Middle frontal gyrus (tissue), 1 donor: ENCODE measurements around the gene ASF1B.

ENCODE experiments used
- DNase-seq: peaks from one replicate; pipeline ENCODE4 v3.0.0-alpha.2; 2015; ENCODE audit warnings: low spot score; ENCODE audit errors: extremely low spot score

ASF1B gene

DNA sequence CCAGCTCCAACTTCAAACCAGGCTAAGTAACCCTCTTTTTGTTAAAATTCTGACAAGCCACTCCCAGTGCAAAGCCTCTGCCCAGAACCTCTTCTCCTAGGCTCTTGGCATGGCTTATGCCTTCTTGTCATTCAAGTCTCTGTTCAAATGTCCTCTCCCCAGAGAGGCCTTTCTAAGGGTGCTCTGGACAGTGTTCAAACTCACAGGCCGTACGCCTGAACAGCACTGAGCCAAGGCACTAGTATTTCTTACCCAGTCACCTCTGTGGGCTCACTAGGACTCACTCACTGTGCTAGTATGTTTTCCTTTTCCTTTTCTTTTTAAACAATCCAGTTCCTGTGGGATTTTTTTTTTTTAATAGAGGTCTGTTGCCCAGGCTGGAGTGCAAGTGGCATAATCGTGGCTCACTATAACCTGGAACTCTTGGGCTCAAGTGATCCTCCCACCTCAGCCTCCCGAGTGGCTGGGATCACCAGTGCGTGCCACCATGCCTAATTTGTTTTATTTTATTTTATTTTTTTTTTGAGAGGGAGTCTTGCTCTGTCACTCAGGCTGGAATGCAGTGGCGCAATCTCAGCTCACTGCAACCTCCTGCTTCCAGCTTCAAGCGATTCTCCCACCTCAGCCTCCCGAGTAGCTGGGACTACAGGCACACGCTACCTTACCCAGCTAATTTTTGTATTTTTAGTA is 2.3 kb upstream of the ASF1B start:
- no peak for DNase-seq

DNA sequence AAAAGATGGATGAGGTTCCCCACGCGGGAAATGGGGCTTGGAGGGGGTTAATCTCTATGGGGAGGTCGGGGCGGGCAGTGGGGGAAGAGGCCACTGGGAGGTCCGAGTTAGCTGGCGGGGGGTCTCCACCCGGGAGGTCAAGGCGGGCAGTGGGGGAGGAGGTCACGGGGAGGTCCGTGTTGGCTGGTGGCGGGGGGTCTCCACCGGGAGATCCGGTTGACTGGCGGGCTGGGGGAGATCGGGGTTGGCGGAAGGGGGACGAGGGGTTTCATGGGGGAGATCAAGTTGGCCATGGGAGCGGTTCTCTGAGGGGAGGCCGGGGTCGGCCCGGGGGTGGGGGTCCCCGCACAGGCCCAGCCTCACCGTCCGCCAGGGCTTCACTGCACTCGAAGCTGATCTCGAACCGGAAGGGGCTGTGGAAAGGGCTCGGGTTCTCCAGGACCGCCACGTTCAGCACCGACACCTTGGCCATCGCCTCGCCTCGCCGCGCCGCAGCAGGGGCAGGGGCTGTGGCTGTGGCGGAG is 342 bp downstream of the ASF1B start:
- DNase-seq, result no peak

DNA sequence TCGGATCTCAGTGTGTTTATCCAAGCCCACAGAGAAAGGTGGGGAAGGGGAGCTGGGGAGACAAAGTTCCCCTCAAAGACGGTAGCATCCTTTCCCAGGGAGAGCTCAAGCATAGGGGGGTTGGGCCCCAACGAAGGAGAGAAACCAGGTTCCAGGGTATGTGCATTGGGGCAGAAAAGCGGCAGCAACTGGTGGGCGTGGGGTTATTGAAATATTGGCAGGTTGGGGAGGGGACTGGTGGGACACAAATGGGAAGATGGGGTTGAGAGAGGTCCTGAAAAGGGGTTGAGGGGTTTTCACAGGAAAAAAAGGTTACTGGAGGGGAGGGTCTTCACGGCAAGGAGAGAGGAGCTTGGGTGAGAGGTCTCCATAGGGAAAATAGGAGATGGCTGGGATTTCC is 1.0 kb downstream of the ASF1B start:
- no peak for DNase-seq

DNA sequence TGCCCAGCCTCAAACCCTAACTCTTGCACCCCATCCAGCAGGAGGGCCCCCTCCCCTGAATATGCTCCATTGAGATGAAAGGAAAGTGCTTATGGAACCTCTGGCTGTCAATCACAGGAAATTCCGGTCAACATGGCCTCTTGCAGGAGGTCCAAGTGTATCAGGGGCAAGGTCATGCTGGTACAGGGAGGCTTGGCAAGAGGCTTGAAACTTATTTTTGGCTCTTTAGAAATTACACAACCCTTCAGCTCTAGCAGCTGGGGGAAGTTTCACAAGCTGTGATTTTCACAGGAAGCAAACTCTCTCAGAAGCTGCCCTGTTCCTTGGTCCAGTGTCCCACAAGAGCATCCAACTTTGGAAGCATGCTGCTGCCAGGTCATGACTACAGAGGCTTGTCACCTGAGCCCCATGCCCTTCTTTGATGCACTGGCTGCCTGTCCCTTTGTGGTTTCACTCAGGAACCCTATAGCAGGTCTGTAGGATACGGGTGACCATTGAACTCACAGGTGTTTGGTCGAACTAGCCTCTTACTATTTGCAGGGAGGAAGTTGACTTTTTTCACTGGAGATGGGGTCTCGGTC is 8.4 kb downstream of the ASF1B start:
- no peak for DNase-seq

DNA sequence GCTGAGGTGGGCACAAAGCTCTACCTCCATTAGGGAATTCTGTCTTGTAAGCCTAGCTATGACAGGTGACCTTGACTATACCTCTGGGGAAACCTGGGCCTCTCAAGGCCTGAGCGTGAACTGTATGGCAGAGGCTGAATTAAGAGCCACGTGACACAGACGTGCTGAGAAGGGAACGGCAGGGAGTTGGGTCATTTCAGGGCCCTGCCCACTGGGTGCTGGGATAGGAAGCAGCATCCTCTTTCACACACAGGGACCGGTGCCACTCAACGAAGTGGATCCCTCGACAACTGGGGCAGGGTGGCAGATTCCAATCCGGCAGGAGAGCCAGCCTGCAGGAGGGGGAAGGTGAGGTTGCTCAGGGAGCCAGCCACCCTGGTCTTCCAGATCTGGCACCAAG is 9.2 kb downstream of the ASF1B start:
- no peak for DNase-seq

DNA sequence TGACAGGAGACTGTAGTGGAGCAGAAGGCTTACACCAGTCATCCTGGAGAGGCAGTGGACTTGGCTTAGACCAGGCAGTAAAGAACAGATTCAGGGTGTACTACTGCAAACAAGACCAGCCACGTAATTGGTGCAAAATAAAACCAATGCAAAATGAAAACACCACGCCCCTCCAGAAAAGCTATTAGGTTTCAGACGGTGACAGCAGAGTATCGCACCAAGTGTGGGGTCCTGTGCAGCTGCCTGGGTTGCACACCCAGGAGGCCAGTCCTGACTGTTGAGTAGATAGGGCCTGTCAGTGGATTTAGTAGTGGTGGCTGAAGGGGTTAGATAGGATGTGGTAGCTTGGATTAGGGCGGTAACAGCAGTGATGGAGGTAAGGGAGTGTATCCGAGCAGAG is 13.5 kb downstream of the ASF1B start:
- DNase-seq, result no peak

DNA sequence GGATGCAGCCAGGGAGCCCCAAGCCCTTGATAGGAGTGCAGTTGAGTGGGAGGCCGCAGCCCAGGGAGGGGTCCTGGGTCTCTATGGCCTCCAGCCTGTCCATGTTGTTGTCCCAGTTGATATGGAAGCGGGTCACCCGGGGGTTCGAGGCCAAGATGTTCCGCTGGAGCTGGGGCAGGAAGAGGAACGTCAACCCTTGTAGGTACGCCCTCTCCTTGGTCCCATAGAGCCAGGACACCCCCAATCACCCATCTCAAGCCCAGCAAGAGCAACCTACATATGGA is 15.9 kb downstream of the ASF1B start:
- DNase-seq, result no peak

DNA sequence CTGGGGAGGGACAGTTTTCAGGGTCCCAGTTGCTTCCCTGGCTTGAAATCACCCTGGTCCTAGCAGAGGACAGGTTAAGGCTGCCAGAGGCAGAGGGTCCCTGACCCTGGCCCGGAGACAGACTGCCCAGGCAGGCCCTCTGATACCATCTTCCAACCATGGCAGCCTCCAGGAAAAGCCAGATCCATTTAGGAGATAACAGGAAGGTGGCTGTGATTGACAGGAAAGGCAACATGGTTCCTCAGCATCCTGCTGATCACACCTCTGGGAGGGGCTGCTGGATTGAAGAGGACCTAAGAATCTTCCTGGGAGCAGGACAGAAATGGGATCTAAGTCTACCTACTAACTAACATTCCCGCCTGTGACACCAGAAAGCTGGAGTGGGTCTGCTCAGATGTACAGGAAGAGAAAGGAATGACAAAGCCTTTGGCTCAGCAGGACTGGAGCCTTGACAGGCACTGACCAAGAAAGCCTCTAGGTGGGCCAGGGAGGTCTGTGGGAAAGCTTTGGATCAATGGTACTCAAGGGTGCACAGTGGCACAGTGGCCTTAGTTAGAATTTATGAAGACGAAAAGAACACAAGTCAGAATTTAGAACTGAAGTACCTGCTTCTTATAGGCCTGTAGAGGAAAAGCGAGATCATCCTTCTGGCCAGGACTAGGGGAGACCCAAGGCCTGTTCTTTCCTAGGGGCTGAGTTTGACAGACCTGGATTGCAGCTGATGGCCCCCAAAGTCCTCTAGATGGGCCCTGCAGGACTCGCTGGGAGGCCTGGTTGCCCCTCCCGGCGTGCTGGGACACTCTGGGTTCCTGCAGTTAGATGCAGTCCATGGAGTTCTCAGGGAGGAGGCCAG is 16.5 kb downstream of the ASF1B start:
- DNase-seq, result no peak

DNA sequence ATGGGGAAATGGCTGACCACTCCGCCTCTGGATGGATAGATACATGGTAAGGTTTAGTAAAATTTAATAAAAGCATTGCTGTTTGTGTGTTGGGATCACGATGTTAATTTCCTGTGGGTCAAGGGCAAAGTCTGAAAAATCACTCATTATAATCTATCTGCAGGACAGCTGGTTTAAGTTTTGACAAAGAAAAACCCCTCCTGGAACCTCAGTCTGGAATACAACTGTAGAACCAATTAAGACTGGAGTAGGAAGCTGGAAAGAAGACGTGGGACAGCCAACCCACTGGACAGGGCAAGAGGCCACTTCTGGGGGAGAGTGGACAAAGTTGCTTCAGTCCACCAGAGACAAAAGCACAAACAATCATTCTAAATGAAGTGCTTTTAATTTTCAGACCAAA is 17.2 kb downstream of the ASF1B start:
- no peak for DNase-seq

DNA sequence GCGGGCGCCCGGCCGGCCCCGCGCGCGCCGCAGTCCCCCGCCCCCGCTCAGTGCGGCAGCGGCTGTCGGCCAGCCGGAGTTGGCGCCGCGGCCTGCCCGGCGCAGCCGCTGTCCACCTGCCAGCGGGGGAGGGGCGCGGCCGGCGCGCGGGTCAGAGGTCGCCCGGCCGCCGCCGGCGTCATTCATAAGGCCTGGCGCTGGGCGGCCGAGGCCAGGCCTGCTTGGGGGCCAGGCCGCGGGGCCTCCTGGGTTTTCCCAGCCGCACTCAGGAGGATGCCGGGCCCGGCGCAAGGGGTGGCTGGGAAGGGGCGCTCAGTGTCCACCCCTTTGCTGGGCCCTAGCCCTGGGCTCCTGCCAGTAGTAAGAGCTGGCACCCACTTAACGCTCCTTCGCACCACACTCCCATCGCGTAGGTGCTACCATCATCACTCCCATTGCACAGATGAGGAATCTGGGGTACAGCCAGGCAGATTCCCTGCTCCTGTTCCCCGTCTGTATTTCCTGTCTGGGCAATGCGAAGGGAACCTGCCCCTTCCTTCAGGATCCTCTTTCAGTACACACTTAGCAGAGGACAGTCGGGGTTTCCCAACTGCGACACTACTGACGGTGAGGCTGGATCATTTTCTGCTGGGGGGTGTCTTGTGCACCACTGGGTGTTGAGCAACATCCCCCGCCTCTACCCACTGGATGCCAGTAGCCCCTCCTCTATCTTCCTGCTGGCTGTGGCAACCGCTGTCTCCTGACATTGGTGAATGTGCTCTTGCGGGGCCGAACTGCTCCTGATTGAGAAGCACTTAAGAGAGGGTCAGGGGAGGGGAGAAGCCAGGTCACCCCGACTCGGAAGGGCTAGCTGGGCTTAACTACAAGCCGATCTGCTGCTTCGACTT is 18.0 kb downstream of the ASF1B start:
- DNase-seq, result peak; percentile 47

DNA sequence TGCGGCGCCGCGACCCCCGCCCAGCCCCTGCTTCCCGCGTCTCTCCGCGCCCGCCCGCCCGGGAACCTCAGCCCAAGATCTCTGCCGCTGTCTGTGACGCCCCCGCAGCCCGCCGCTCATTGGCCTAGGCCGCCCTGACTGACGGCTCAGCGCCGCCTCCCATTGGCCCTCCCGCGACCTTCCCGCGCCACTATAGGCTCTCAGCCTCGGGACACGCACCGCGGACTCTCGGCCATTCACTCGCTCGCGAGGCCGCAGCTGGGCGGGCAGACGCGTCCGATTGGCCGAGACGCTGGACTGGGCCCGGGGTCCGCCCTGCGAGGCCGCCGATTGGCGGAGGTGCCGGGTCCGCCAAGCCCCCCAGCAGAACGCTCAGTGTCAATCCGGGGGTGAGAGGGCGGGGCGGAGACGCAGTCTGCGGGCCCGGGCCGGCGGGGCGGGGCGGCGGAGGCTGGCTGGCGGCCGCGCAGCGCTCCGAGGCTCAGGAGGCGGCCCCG is 18.7 kb downstream of the ASF1B start, which contains the start of gene PRKACA:
Gene PRKACA, minus strand, starts transcription at position 95 of the 497 bp plus-strand sequence. CDS start 215 bp downstream, outside the sequence.
- peak; percentile 99 for DNase-seq

DNA sequence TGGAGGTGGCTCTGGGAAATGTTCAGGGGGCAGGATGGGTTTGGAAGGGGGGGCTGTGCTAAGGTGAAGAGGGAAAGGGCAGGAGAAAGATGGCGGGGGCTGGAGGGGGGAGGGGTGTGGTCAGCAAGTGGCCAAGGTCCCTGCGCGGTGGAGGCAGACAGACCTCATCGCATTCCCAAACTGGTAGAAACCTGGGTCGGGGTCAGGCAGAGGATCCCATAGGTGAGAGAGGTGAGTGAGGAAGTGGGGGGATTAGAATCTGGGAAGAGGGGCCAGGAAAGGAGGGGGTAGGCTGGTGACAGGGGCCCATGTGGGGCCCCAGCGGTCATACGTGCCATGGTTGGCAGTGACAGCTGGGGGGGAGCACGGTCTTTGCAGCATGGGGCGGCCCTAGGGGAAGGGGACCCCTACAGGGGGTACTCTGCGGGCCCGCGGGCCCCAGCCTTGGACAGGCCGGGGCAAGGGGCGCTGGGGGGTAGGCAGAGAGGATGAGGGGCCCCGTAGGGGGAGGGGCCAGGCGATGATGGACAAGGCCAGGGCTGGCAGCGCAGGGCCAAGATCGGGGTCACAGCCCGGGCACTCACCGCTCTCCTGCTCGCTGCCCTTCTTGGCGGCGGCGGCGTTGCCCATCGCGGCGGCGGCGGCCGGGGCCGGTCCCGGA is 19.3 kb downstream of the ASF1B start:
- no peak for DNase-seq

DNA sequence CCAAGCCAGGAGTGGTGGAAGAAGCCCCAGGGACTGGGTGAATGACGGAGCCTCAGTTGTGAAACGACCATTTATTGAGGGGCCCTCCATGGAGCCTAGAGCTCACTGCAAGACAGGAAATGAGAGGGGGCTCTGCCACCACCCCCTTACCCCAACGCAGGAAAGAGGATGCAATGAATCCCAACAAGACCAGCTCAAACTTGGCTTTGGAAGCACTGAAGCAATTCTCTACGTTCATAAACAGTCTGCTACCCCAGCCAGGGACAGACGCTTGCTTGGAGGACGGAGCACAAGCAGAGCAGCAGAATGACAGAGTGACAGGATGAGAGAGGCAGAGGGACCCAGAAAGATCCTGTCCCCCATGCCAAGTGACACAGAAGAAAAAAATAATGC is 19.9 kb downstream of the ASF1B start:
- DNase-seq, result no peak

DNA sequence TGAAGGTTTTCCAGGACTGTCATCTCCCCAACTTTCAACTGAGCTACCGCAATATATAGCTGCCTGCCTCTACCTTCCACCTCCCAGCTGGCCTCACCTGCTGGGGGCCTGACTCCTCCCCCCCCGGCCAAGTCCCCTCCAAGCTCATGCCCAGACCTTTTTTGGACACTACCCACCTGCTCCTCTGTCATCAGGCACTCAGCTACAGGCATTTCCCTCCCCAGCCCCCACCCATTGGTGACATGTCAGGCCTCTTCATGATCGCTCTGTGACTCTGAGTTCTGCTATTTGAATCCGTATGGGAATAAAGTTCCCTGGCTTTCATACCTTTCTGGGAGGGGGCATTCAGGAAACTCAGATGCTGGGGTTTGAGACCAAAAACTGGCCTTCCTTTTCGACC is 20.6 kb downstream of the ASF1B start:
- no peak for DNase-seq

DNA sequence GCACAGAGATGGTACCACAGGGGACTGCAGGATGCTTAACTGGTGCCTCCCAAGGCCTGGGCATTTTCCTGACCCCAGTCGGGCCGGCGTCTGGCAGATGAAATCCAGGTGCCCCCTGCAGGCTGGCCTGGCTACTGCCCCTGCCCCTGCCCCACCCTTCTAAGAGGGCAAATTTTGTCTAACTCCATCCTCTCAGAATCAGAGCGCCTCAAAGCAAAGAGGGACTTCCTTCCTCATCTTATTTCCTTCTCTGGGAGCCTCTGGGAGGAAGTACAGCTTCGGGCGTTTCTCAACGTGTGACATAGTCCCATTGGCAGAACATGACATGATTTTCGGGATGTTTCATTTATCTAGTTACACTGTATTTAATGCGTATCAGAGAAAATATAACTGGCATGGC is 21.5 kb downstream of the ASF1B start:
- no peak for DNase-seq

DNA sequence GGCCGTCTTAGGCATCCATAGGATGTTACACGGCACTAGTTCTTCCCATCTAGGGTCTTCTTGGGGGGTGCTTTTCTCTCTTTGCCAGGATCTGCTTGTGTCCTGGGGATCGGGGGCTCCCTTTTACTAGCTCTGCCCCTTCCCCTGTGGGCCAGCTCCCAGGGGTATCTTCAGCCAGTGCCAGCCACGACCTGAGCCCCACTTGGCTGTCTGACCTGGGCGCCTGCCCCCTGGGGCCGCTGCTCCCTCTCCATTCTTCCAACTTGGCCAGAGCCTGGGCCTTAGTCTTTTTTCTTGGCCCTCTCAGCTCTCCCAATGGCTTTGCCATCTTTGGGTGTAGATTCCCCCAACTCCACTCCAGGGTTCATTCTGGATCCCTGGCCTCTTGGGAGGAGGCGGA is 21.9 kb downstream of the ASF1B start:
- no peak for DNase-seq

DNA sequence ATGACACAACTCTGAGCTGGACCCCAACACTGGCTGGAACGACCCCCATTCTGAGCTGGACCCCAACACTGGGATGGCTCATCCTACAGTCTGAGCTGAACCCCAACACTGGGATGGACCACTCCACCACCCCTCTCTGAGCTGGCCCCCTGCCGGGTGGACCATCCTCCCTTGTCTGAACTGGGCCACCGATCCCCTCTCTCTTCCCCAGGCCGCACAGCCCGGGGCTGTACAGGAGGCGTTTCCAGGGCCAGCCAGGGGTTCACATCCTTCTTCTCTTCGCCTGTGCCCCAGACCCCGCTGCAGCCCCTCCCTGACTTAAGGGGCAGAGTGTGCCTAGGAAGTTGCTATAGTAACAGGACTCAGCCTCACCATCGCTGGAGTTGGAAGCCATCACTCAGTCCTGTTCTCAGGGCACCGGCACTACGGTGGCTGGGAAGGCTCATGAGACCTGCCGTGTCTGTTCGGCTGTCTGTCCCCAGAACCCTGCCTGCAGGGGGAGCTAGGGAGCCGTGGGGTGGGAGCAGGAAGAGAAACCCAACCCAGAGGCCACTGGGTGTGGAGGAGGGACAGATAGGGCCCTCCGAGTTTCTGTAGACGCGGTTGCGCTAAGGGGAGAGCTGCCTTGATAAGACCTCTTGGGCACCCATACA is 22.5 kb downstream of the ASF1B start:
- DNase-seq, result no peak

DNA sequence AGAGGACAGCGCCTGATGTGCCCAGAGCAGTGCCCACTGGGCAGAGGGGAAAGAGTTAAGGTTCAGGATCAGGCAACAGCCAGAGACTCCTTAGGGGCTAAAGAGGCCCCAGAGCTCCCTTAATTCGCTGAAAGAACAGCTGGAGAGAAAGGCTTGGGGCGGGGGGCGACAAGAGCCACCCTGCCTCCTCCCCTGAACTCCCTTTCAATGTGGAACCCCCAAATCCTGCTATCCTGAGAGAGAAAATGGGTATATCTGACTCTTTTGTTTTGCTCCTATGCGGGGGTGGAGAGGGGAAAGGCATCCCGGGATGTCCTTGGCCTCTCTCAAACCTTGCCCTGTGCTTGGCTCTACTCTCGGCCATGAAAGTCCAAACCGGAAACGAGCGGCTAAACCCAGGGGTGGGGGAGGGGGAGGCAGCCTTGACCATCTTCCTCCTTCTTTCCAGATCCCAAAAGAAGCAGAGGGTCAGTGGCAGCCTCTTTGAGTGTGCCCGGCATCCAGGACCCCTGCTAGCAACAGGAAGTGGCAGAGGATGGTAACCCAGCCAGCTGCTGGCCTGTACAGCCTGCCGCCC is 23.5 kb downstream of the ASF1B start:
- DNase-seq, result no peak

DNA sequence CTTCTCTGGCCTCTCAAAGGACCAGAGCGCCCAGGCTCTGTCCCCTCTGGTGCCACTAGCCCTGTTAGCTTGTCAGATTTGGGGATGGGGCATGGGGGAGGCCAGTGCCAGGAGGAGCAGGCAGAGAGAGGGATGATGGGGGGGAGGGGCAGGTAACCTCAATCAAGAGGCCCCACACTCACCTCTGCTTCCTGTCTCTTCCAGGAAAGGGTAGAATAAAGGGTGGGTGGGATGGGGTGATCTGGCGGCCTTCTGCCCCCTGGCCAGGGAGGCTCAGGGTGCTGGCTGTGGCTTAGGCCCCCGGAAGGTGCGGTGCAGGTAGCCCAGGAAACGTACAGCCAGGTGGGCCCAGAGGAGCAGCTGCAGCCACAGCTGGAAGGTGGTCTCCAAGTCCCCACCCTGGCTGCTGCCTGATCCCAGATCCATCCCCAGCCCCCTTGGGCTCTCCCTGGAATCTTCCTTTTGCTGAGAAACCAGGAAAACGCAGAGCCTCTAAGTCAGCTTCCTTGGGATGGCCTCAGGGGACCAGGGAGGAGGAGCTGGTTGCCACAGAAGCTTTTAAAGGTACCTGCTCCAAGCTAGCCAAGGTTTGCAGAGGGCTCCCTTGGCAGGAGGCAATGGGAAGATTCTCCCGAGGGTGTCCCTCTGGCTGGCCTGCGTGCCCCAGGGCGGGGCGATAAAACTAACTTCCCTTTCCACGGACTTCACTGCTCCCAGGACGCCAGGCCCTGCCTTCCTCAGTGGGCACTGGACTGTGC is 24.2 kb downstream of the ASF1B start:
- DNase-seq, result no peak
